GM12878 (cell line): ENCODE results near the gene BAG1.

Experiments
- HDAC2 ChIP-seq: fragments of 200-600 bp; sonication (generic); IDR thresholded peaks from 2 replicates; pipeline ENCODE4 v1.6.1; 2017
- RCOR1 ChIP-seq: conservative IDR thresholded peaks from 2 replicates; pipeline ENCODE4 v1.6.1; 2012; ENCODE audit warnings: low read depth, low read length, improper control_type of control experiment
- SUPT20H ChIP-seq: IDR thresholded peaks from 2 replicates; pipeline ENCODE4 v1.6.1; 2011; ENCODE audit warnings: low read depth, mild to moderate bottlenecking, low read length, moderate library complexity, borderline replicate concordance; ENCODE audit not compliant: control insufficient read depth

DNA sequence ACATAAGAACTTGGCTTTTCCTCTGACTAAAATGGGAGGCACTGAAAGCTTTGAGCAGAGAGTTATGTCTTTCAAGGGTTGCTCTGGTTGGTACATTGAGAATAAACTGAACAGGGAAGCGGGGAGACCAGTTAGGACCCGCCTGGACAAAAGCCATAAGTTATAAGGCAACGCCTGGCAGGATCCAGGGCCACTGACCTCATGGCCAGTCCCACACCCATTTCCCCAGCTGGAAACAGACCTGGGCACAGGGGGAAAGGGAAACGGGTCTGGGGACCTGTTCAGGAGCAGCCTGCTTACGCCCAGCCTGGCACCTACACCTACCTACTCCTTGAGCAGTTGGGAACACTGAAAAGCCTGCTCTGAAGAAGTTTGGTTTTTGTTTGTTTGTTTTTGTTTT is 23.2 kb downstream of the BAG1 start:
- TF ChIP-seq SUPT20H (no peak), HDAC2 (no peak), RCOR1 (no peak)
